HCT116 (cell line): ENCODE data around the gene URAD. TPM values are rescaled to one million over a fixed set of nuclear protein-coding genes. Genes with fewer than 3 reads are reported as not detected.

Experiments
- ATAC-seq: fragments of 200-7000 bp; cut with Tn5 transposase; 2 replicates; pipeline ENCODE4 v1.9.1; 2020; ENCODE audit warnings: mild to moderate bottlenecking, moderate library complexity
- BruUV-seq: library from RNA; stranded (reverse); fragments of 400-500 nt; replicated peaks from 2 replicates; lab custom pipeline; 2021; lab: Mats Ljungman, UMichigan
- CTCF ChIA-PET: fragments of 300-600 bp; sonication (Branson Sonifier 250); formaldehyde crosslinking; loops from one replicate; lab custom pipeline; 2021; ENCODE audit warnings: antibody characterized with exemption; lab: Charles Lee
- POLR2A ChIA-PET: fragments of 300-600, 350-600 bp; sonication (Branson Sonifier 250); formaldehyde crosslinking; loops from one replicate; lab custom pipeline; 2021; ENCODE audit warnings: antibody characterized with exemption; lab: Charles Lee
- RAD21 ChIA-PET, 2 experiments: fragments of 300-600 bp; sonication (Branson Sonifier 250); formaldehyde crosslinking; loops; one replicate each; lab custom pipeline; 2023; ENCODE audit warnings: low total read pairs in 2 of 2; ENCODE audit not compliant: uncharacterized antibody in 2 of 2, unreplicated experiment in 2 of 2, low non-redundant PET in 1 of 2; lab: Charles Lee
- DNase-seq: peaks from one replicate; pipeline ENCODE4 v3.0.0-alpha.2; 2010; ENCODE audit warnings: low read depth, low spot score
- H2AFZ ChIP-seq: fragments of 200-600 bp; shearing (Covaris generic), sonication (generic); 2 replicates; pipeline ENCODE4 v1.6.1; 2017; ENCODE audit warnings: low read depth, mixed run types, mixed read lengths, antibody characterized with exemption, low read length; ENCODE audit not compliant: poor library complexity, severe bottlenecking
- H3K27ac ChIP-seq: 2 replicates; pipeline ENCODE4 v1.5.1; 2012; ENCODE audit warnings: low read depth, low read length
- H3K27me3 ChIP-seq: fragments of 200-600 bp; sonication (generic); 2 replicates; pipeline ENCODE4 v1.6.1; 2016; ENCODE audit warnings: mixed run types, low read length, mixed read lengths; ENCODE audit not compliant: insufficient read depth
- H3K36me3 ChIP-seq, 2 experiments: fragments of 200-500 bp in 1 of 2; fragments of 200-600 bp in 1 of 2; sonication (Bioruptor generic) in 1 of 2; sonication (generic) in 1 of 2; 2 replicates each; pipeline versions ENCODE4 v1.5.1 to v1.6.1; 2014 to 2016; ENCODE audit warnings: low read length in 2 of 2, inconsistent platforms in 1 of 2, mixed read lengths in 1 of 2, mixed run types in 1 of 2; ENCODE audit not compliant: insufficient read depth in 2 of 2, control insufficient read depth in 1 of 2
- H3K4me1 ChIP-seq, 2 experiments: fragments of 200-600 bp in 1 of 2; sonication (generic) in 1 of 2; 2 replicates each; pipeline versions ENCODE4 v1.5.1 to v1.6.1; 2012 to 2017; ENCODE audit warnings: low read length in 2 of 2, inconsistent platforms in 1 of 2, mild to moderate bottlenecking in 1 of 2, mixed read lengths in 1 of 2, mixed run types in 1 of 2, moderate library complexity in 1 of 2; ENCODE audit not compliant: insufficient read depth in 2 of 2, control insufficient read depth in 1 of 2
- H3K4me2 ChIP-seq: fragments of 200-600 bp; sonication (generic); 2 replicates; pipeline ENCODE4 v1.6.1; 2017; ENCODE audit warnings: mixed run types, low read length, mixed read lengths
- H3K4me3 ChIP-seq, 2 experiments: fragments of 200-600 bp in 1 of 2; sonication (generic) in 1 of 2; replicated peaks in 1 of 2; 2 replicates each; pipeline ENCODE4 v1.5.1; 2011 to 2016; ENCODE audit warnings: low read length in 2 of 2, control low read depth in 1 of 2, low read depth in 1 of 2, mild to moderate bottlenecking in 1 of 2, mixed read lengths in 1 of 2, mixed run types in 1 of 2
- H3K79me2 ChIP-seq: fragments of 200-600 bp; sonication (generic); 2 replicates; pipeline ENCODE4 v1.6.1; 2017; ENCODE audit warnings: mild to moderate bottlenecking, mixed run types, low read length, moderate library complexity, mixed read lengths; ENCODE audit not compliant: insufficient read depth
- H3K9ac ChIP-seq: fragments of 200-600 bp; sonication (generic); 2 replicates; pipeline ENCODE4 v1.6.1; 2016; ENCODE audit warnings: low read length, mixed read lengths
- H3K9me2 ChIP-seq: fragments of 200-600 bp; sonication (generic), shearing (Covaris generic); 2 replicates; pipeline ENCODE4 v1.6.1; 2017; ENCODE audit warnings: mixed run types, mild to moderate bottlenecking, moderate library complexity; ENCODE audit not compliant: insufficient read depth
- H3K9me3 ChIP-seq, 2 experiments: fragments of 200-500 bp in 1 of 2; fragments of 200-600 bp in 1 of 2; sonication (Bioruptor generic) in 1 of 2; sonication (generic) in 1 of 2; 2 replicates each; pipeline ENCODE4 v1.6.1; 2014 to 2017; ENCODE audit warnings: low read length in 2 of 2, mixed read lengths in 2 of 2, inconsistent platforms in 1 of 2, low read depth in 1 of 2, mild to moderate bottlenecking in 1 of 2, mixed run types in 1 of 2, moderate library complexity in 1 of 2; ENCODE audit not compliant: control insufficient read depth in 1 of 2, insufficient read depth in 1 of 2
- H4K20me1 ChIP-seq: fragments of 200-600 bp; sonication (generic), shearing (Covaris generic); 2 replicates; pipeline ENCODE4 v1.6.1; 2017; ENCODE audit warnings: mixed run types, mild to moderate bottlenecking, moderate library complexity; ENCODE audit not compliant: insufficient read depth
- FOSL1 ChIP-seq: IDR thresholded peaks from 2 replicates; pipeline ENCODE4 v1.6.1; 2012; ENCODE audit warnings: low read depth
- JUND ChIP-seq: IDR thresholded peaks from 2 replicates; pipeline ENCODE4 v1.6.1; 2012
- POLR2A ChIP-seq: IDR thresholded peaks from 2 replicates; pipeline ENCODE4 v1.7.0; 2011; ENCODE audit warnings: borderline replicate concordance; ENCODE audit not compliant: insufficient read depth, insufficient read length; ENCODE audit errors: extremely low read depth
- ZNF274 ChIP-seq: fragments of 200-500 bp; sonication (Bioruptor generic); IDR thresholded peaks from 2 replicates; pipeline ENCODE4 v1.6.1; 2014; ENCODE audit warnings: mild to moderate bottlenecking, low read depth, low read length, inconsistent platforms
- intact Hi-C: fragments of 100-400 bp; cut with micrococcal nuclease; formaldehyde crosslinking; loops from 2 replicates; pipeline ENCODE4 v1.10.0; 2022
- total RNA-seq: library from RNA; stranded (reverse); gene quantifications from one replicate; pipeline ENCODE4 v1.2.1, GENCODE V29; 2021; ENCODE audit not compliant: unreplicated experiment

Gene URAD
- total RNA-seq, 1 experiment from 2014 or later: not detected

DNA sequence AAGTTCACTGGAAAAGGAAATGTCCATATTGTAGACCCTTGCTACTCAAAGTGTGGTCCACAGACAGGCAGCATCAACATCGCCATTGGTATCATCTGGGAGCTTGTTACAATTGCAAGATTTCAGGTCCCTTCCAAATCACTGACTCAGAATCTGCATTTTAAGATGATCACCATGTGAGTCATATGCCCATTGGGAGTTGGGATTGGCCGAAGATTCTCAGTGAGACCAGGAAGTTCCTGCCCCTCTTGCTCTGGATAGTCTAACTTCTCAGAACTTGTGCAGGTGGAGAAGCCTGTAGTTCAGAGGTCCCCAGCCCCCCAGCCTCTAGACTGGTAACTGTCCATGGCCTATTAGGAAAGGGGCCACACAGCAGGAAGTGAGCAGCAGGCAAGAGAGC is 48.9 kb upstream of the URAD start:
- DNase-seq: peak; percentile 56
- peak; percentile 57; the same call in 1 of the 2 replicates for TF ChIP-seq FOSL1
- no peak for TF ChIP-seq POLR2A
- TF ChIP-seq JUND: peak; percentile 22; the same call in 1 of the 2 replicates
- Histone ChIP-seq H3K79me2 (no peaks in the 10 kb centered on the region), H4K20me1 (no peaks in the 10 kb centered on the region), H3K9me3 (no peaks in the 10 kb centered on the region), H2AFZ (peak overlapping the region; percentile 55), H3K4me3 (0 out of 4 replicates have a peak overlapping the region, but pooled peaks of 1 of the 2 experiments have one; percentile 2), H3K9ac (no peak overlapping the region), H3K9me2 (no peaks in the 10 kb centered on the region), H3K4me1 (peaks cover 11 to 27% of the 10 kb centered on the region in 2 experiments), H3K27ac (no peak overlapping the region), H3K27me3 (no peaks in the 10 kb centered on the region), H3K36me3 (no peaks in the 10 kb centered on the region), H3K4me2 (peak overlapping the region; percentile 56)
- CTCF ChIA-PET: interaction anchor here (1.1 kb wide), 1 partner anchor 22 kb away, joined by 3 read pairs; no protein-coding TSS in a partner anchor
- peak; percentile 79 for ATAC-seq
- intact Hi-C loops: no loop called here
- BruUV-seq: no TSS peak
- POLR2A ChIA-PET: no interaction called here
- RAD21 ChIA-PET: no interaction called here

DNA sequence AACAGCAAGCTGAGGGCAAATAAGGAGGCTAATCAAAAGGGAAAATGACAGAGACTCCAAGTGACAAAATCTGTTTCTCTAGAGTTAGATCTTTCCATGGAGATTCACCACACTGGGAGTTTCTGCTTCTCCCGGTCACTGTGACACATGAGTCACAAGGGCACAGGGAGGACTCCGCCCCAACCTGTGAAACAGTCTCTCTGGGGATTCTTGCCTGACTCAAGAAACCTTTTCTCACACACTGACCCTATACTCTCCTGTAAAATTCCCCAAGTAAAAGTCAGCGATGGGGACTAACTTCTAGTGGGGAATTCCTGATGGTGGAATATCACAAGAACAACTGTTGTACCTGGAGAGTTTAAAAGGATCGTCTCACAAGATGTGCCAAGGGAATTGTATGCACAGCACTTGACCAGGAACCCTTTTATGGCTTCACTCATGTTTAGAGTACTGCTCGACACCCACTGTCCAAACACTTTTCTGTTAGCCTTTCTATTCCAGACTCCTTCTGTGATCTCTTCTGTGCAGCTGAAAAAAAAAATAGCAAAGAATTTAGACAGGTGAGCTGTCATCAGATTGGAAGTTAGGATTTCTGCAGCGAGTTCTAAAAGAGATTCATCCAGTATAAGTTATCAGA is 46.8 kb upstream of the URAD start:
- Histone ChIP-seq H2AFZ (peak overlapping the region; percentile 80), H3K9me2 (no peaks in the 10 kb centered on the region), H3K36me3 (no peaks in the 10 kb centered on the region), H3K9ac (no peak overlapping the region), H3K4me2 (peak overlapping the region; percentile 58)
- POLR2A ChIA-PET: no interaction called here
- CTCF ChIA-PET: no interaction called here
- RAD21 ChIA-PET: no interaction called here
- TF ChIP-seq JUND: 0 out of 2 replicates have a peak, but pooled peaks have one; percentile 38
- 0 out of 2 replicates have a peak, but pooled peaks have one; percentile 11 for TF ChIP-seq FOSL1
- TF ChIP-seq ZNF274: no peak
- TF ChIP-seq, all 23 proteins: peak for 2
- DNase-seq (peak; percentile 22), ATAC-seq (peak; percentile 76)
- BruUV-seq: no TSS peak
- Histone ChIP-seq H3K27me3 (no peaks in the 10 kb centered on the region), H3K4me1 (peaks cover 11 to 27% of the 10 kb centered on the region in 2 experiments), H3K9me3 (no peaks in the 10 kb centered on the region), H4K20me1 (no peaks in the 10 kb centered on the region), H3K4me3 (no peak overlapping the region), H3K27ac (no peak overlapping the region), H3K79me2 (no peaks in the 10 kb centered on the region)
- intact Hi-C loops: no loop called here
